Tibial nerve (tissue), 4 donors: ENCODE data around the gene ZNF593.

ENCODE experiments used
- CTCF ChIP-seq, 5 experiments: fragments of 200-600 bp in 3 of 5; fragments of 450-650 bp in 2 of 5; sonication (generic) in 3 of 5; IDR thresholded peaks; one replicate each; pipeline ENCODE4 v1.5.1; 2016 to 2019; ENCODE audit warnings: antibody characterized with exemption in 5 of 5, mild to moderate bottlenecking in 3 of 5, moderate library complexity in 2 of 5
- EP300 ChIP-seq, 2 donors: sonication (generic); formaldehyde crosslinking; IDR thresholded peaks; one replicate each; pipeline ENCODE4 v1.6.1; 2017; ENCODE audit warnings: antibody characterized with exemption in 2 of 2, mild to moderate bottlenecking in 1 of 2
- POLR2A ChIP-seq, 2 donors: fragments of 450-650 bp; IDR thresholded peaks; one replicate each; pipeline ENCODE4 v1.6.1; 2017; ENCODE audit warnings: antibody characterized with exemption in 2 of 2, mild to moderate bottlenecking in 2 of 2, moderate library complexity in 2 of 2

- TF ChIP-seq CTCF (IDR thresholded peaks at IDR 0.05) (no peak), POLR2A (IDR thresholded peaks at IDR 0.05) (no peak), EP300 (IDR thresholded peaks at IDR 0.05) (no peak)
These were observed 49.3 kb downstream of the ZNF593 start for GRCh38 chr1:26218906-26219494.
